Renal cortical epithelial cell (primary cell): ENCODE results near the gene TTR. TPM values are rescaled to one million over a fixed set of nuclear protein-coding genes. Genes with fewer than 3 reads are reported as not detected.
A peak's percentile ranks its signal among the peaks of the same experiment; 100 is the strongest.

ENCODE experiments used
- DNase-seq: peaks from one replicate; pipeline ENCODE4 v3.0.0-alpha.2; 2011; ENCODE audit warnings: low read depth
- total RNA-seq: library from RNA; depleted of rRNA; stranded (reverse); fragments of >200 nt; gene quantifications from 2 replicates; pipeline ENCODE4 v1.2.3, GENCODE V29; 2014

TTR gene
- total RNA-seq, 1 donor from 2014 or later, result not detected

- no peak for DNase-seq
Measured at GRCh38 chr18:31579375-31579774, 12.3 kb upstream of the TTR start.

GRCh38 chr18:31581498-31582197, 10.0 kb upstream of the TTR start:
- peak; percentile 68 for DNase-seq

- DNase-seq, result no peak
Measured at GRCh38 chr18:31583185-31583854, 8.4 kb upstream of the TTR start.

GRCh38 chr18:31585991-31586390, 5.7 kb upstream of the TTR start:
- no peak for DNase-seq

- no peak for DNase-seq
Measured at GRCh38 chr18:31586616-31587015, 5.1 kb upstream of the TTR start.

GRCh38 chr18:31587529-31587928, 4.1 kb upstream of the TTR start:
- DNase-seq, result no peak

GRCh38 chr18:31590570-31590969, 1.1 kb upstream of the TTR start:
- DNase-seq, result no peak

GRCh38 chr18:31591113-31591512, 564 bp upstream of the TTR start:
- no peak for DNase-seq

- no peak for DNase-seq
Measured at GRCh38 chr18:31592506-31593157, 955 bp downstream of the TTR start.

GRCh38 chr18:31595121-31595771, 3.6 kb downstream of the TTR start:
- DNase-seq, result peak; percentile 28

- peak; percentile 97 for DNase-seq
Measured at GRCh38 chr18:31596081-31596872, 4.6 kb downstream of the TTR start.

GRCh38 chr18:31598021-31598805, 6.5 kb downstream of the TTR start:
- peak; percentile 51 for DNase-seq

GRCh38 chr18:31603315-31603714, 11.6 kb downstream of the TTR start:
- DNase-seq, result peak; percentile 72

- DNase-seq, result peak; percentile 43
Measured at GRCh38 chr18:31606265-31606664, 14.6 kb downstream of the TTR start.

- DNase-seq, result no peak
Measured at GRCh38 chr18:31607384-31607783, 15.7 kb downstream of the TTR start.

GRCh38 chr18:31609886-31610285, 18.2 kb downstream of the TTR start:
- no peak for DNase-seq

GRCh38 chr18:31610286-31611205, 18.9 kb downstream of the TTR start:
- peak; percentile 45 for DNase-seq

GRCh38 chr18:31611511-31611910, 19.8 kb downstream of the TTR start:
- no peak for DNase-seq

- no peak for DNase-seq
Measured at GRCh38 chr18:31612124-31612523, 20.4 kb downstream of the TTR start.

- DNase-seq, result no peak
Measured at GRCh38 chr18:31614044-31614443, 22.4 kb downstream of the TTR start.
